ENCODE results near the gene GIMAP8. TPM values are rescaled to one million over a fixed set of nuclear protein-coding genes. Genes with fewer than 3 reads are reported as not detected.
"Not testable (repeated sequence)": the region's sequence is repeated elsewhere in the genome, so short reads cannot be mapped to it uniquely, and the experiment has no call there.

The GIMAP8 gene
- total RNA-seq, 1 donor from 2014 or later: 8.5 TPM

- Mint-ChIP-seq H3K27ac (peak overlapping the region; percentile 82), H3K4me3 (peak overlapping the region; percentile 40), H3K27me3 (no peaks in the 10 kb centered on the region), H3K36me3 (ENCODE audit: low read depth) (peaks cover 18% of the 10 kb centered on the region), H3K9me3 (peaks cover 15% of the 10 kb centered on the region), H3K4me1 (peaks cover 72% of the 10 kb centered on the region)
- peak; percentile 68 for DNase-seq
- intact Hi-C loops (cut with micrococcal nuclease): no loop called here
Observed at GRCh38 chr7:150511048-150511447, 60.6 kb downstream of the GIMAP8 start.

- peak overlapping the region; percentile 99 for H3K4me3 Mint-ChIP-seq
Observed at GRCh38 chr7:150513758-150514157, 63.3 kb downstream of the GIMAP8 start.

GRCh38 chr7:150514748-150515222 is 64.4 kb downstream of the GIMAP8 start, which contains the start of gene GIMAP7:
Gene GIMAP7 (plus strand): TSS chr7:150514872. CDS start chr7:150519975, 5,103 bp downstream.
- H3K27ac Mint-ChIP-seq: peak within 1 kb of the TSS; percentile 99
- H3K36me3 Mint-ChIP-seq (ENCODE audit: low read depth): peaks cover 36% of the 10 kb centered on the region
- peak within 1 kb of the TSS; percentile 99 for H3K4me3 Mint-ChIP-seq
- peak; percentile 93 for DNase-seq
- intact Hi-C loops (cut with micrococcal nuclease): loop anchor here (1.0 to 5.0 kb wide), 6 partner anchors 10 to 224 kb away; partner anchors contain the start of gene GIMAP6
- no peaks in the 10 kb centered on the region for H3K27me3 Mint-ChIP-seq
- H3K4me1 Mint-ChIP-seq: peaks cover 54% of the 10 kb centered on the region
- peaks cover 15% of the 10 kb centered on the region for H3K9me3 Mint-ChIP-seq

More at GRCh38 chr7:150513758-150514157, 63.3 kb downstream of the GIMAP8 start:
- H3K36me3 Mint-ChIP-seq (ENCODE audit: low read depth): peaks cover 33% of the 10 kb centered on the region
- H3K27ac Mint-ChIP-seq: peak overlapping the region; percentile 99
- peaks cover 15% of the 10 kb centered on the region for H3K9me3 Mint-ChIP-seq
- H3K4me1 Mint-ChIP-seq: peaks cover 60% of the 10 kb centered on the region
- H3K27me3 Mint-ChIP-seq: no peaks in the 10 kb centered on the region
- DNase-seq: no peak
- intact Hi-C loops (cut with micrococcal nuclease): loop anchor here (1.0 to 2.0 kb wide), 2 partner anchors 9 to 155 kb away; no protein-coding TSS in a partner anchor

DNA sequence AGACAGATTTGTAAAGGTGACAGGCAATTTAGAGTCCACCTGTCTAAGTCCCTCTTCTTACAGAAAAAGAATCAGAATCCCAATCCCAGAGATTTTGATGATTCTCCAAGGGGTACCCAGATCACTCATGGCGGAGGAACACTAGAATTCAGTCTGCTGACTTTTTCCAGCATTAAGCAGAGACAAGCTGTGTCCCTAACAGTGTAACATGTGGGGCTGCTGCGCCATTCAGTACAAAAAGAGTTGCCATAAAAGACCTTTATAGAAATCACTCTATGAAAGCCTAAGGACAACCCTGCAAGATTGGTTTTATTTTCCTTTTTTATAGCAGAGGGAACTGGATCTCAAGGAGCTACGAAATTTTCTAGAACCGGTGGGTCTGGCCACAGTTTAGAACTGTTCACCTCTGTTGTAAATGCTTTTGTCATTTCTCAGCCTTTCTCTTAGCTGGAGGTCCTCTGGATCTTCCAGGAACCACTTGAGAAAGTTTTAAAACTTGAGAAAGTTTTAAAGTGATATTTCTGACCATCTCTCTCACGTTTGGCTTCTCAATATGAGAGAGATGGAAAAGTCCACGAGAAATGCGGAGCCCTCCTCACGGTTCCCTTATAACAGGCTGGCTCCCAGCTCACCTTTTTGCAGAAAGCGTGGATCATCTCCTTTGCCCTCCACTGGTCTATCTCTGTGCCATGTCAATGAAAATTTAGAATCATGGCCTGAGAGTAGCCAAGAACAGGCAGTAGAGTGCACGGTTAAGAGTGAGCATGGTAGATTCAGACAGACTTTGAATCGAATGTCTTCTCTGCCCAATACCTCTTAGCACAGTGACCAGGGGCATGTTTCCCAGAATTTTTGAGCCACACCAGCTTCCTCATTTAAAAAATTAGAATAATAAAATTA is 65.1 kb downstream of the GIMAP8 start:
- Mint-ChIP-seq H3K4me1 (peaks cover 52% of the 10 kb centered on the region), H3K27me3 (no peaks in the 10 kb centered on the region), H3K4me3 (peak overlapping the region; percentile 99), H3K27ac (peak overlapping the region; percentile 99), H3K36me3 (ENCODE audit: low read depth) (peaks cover 41% of the 10 kb centered on the region), H3K9me3 (peaks cover 11% of the 10 kb centered on the region)
- DNase-seq: peak; percentile 78
- intact Hi-C loops (cut with micrococcal nuclease): loop anchor here (1.0 to 5.0 kb wide), 7 partner anchors 34 to 240 kb away; partner anchors contain the start of genes GIMAP4 and GIMAP6

GRCh38 chr7:150516956-150517745 is 66.7 kb downstream of the GIMAP8 start:
- peaks cover 45% of the 10 kb centered on the region for H3K36me3 Mint-ChIP-seq (ENCODE audit: low read depth)

DNA sequence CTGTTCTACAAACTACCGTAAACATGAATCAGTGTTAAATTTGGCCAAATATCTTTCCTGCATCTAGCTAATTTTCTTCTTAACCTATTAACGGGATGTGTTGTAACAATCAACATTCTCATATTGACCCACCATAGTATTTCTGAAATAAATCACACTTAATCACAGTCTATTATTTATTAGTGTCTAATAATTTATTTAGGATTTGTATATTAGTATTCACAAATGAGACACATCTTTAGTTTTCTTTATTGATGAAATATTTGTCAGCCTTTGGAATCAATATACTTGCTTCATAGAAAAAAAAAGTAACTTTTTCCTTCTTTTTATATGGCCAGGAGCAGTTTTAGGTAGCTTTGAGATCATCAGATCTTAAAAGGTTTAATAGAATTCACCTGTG is 68.9 kb downstream of the GIMAP8 start:
- peaks cover 52% of the 10 kb centered on the region for H3K36me3 Mint-ChIP-seq (ENCODE audit: low read depth)
- H3K9me3 Mint-ChIP-seq: no peaks in the 10 kb centered on the region

More at GRCh38 chr7:150516956-150517745, 66.7 kb downstream of the GIMAP8 start:
- DNase-seq: peak; percentile 69
- intact Hi-C loops (cut with micrococcal nuclease): loop anchor here (1.0 to 5.0 kb wide), 3 partner anchors 50 to 238 kb away; partner anchors contain the start of genes GIMAP4 and GIMAP6
- Mint-ChIP-seq H3K27ac (peak overlapping the region; percentile 90), H3K9me3 (no peaks in the 10 kb centered on the region), H3K4me3 (peak overlapping the region; percentile 99), H3K27me3 (no peaks in the 10 kb centered on the region), H3K4me1 (peaks cover 47% of the 10 kb centered on the region)

DNA sequence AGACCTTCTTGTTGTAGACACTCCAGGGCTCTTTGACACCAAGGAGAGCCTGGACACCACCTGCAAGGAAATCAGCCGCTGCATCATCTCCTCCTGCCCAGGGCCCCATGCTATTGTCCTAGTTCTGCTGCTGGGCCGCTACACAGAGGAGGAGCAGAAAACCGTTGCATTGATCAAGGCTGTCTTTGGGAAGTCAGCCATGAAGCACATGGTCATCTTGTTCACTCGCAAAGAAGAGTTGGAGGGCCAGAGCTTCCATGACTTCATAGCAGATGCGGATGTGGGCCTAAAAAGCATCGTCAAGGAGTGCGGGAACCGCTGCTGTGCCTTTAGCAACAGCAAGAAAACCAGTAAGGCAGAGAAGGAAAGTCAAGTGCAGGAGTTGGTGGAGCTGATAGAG is 69.7 kb downstream of the GIMAP8 start:
- intact Hi-C loops (cut with micrococcal nuclease): loop anchor here (2.0 kb wide), 1 partner anchor 165 kb away; the partner anchor contains the start of gene GIMAP2
- Mint-ChIP-seq H3K27me3 (no peaks in the 10 kb centered on the region), H3K4me3 (peak overlapping the region; percentile 99), H3K27ac (peak overlapping the region; percentile 97), H3K4me1 (peaks cover 37% of the 10 kb centered on the region), H3K9me3 (no peaks in the 10 kb centered on the region), H3K36me3 (ENCODE audit: low read depth) (peaks cover 51% of the 10 kb centered on the region)
- peak; percentile 87 for DNase-seq

More for the DNA sequence above, 68.9 kb downstream of the GIMAP8 start:
- Mint-ChIP-seq H3K4me3 (peak overlapping the region; percentile 99), H3K27ac (peak overlapping the region; percentile 97), H3K4me1 (peaks cover 38% of the 10 kb centered on the region), H3K27me3 (no peaks in the 10 kb centered on the region)
- intact Hi-C loops (cut with micrococcal nuclease): loop anchor here (5.0 kb wide), 1 partner anchor 113 kb away; the partner anchor contains the start of gene GIMAP6
- no peak for DNase-seq

DNA sequence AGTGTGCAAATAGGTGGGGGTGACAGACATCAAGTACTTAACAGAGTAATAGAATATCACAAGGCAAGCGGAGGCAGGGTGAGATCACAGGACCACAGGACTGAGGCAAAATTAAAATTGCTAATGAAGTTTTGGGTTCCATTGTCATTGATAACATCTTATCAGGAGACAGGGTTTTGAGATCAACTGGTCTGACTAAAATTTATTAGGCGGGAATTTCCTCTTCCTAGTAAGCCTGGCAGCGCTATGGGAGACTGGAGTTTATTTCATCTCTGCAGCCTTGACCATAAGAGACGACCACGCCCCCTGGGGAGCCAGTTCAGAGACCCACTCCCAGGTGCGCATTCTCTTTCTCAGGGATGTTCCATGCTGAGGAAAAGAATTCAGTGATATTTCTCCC is 72.5 kb downstream of the GIMAP8 start:
- Mint-ChIP-seq H3K36me3 (ENCODE audit: low read depth) (peaks cover 53% of the 10 kb centered on the region), H3K4me1 (peaks cover 34% of the 10 kb centered on the region)

GRCh38 chr7:150524018-150524417 is 73.6 kb downstream of the GIMAP8 start:
- H3K9me3 Mint-ChIP-seq: peaks cover 22% of the 10 kb centered on the region
- no peak overlapping the region for H3K27ac Mint-ChIP-seq
- peak overlapping the region; percentile 14 for H3K4me3 Mint-ChIP-seq
- intact Hi-C loops (cut with micrococcal nuclease): no loop called here
- peaks cover 32% of the 10 kb centered on the region for H3K4me1 Mint-ChIP-seq
- peaks cover 54% of the 10 kb centered on the region for H3K36me3 Mint-ChIP-seq (ENCODE audit: low read depth)
- DNase-seq: peak; percentile 68
- no peaks in the 10 kb centered on the region for H3K27me3 Mint-ChIP-seq

More for the DNA sequence above, 72.5 kb downstream of the GIMAP8 start:
- peak overlapping the region; percentile 85 for H3K4me3 Mint-ChIP-seq
- peaks cover 14% of the 10 kb centered on the region for H3K9me3 Mint-ChIP-seq
- DNase-seq; intact Hi-C loops (cut with micrococcal nuclease); H3K27me3 Mint-ChIP-seq: not testable (repeated sequence)
- H3K27ac Mint-ChIP-seq: peak overlapping the region; percentile 72

Other genes with a start within 250 kb of the GIMAP8 start
- gene LRRC61, start 127.3 kb upstream of the GIMAP8 start, total RNA-seq: 26.8 and 27.5 TPM in 2 replicates
- gene ACTR3C, start 127.1 kb upstream of the GIMAP8 start, total RNA-seq: 7.9 and 11.7 TPM in 2 replicates
- gene RARRES2, start 109.0 kb upstream of the GIMAP8 start, total RNA-seq: not detected in 2 replicates
- gene REPIN1, start 81.8 kb upstream of the GIMAP8 start, total RNA-seq: 73.6 and 79.7 TPM in 2 replicates
- gene ZNF775, start 71.3 kb upstream of the GIMAP8 start, total RNA-seq: 4.2 and 5.5 TPM in 2 replicates
- gene GIMAP7, start 64.2 kb downstream of the GIMAP8 start, total RNA-seq: 40.5 and 45.0 TPM in 2 replicates
- gene GIMAP4, start 116.8 kb downstream of the GIMAP8 start, total RNA-seq: 61.1 and 62.7 TPM in 2 replicates
- 35.5 and 35.8 TPM in 2 replicates for gene GIMAP6, start 181.8 kb downstream of the GIMAP8 start, total RNA-seq
- gene GIMAP2, start 235.1 kb downstream of the GIMAP8 start, total RNA-seq: 28.2 TPM in 2 replicates

Data from activated CD4-positive, alpha-beta T cell treated with anti-CD3 and anti-CD28 coated beads, Interleukin-2, amount 10 ng/mL, durations not matched to agents 24 days and 14 days (primary cell).